Measurements from ENCODE around the gene GNA14.
"Not testable (repeated sequence)": the region's sequence is repeated elsewhere in the genome, so short reads cannot be mapped to it uniquely, and the experiment has no call there.

The GNA14 gene

GRCh38 chr9:77587042-77587441 lies 61.1 kb downstream of the GNA14 start:
- no peak for DNase-seq

GRCh38 chr9:77586591-77586990 lies 61.5 kb downstream of the GNA14 start:
- DNase-seq, result no peak

DNA sequence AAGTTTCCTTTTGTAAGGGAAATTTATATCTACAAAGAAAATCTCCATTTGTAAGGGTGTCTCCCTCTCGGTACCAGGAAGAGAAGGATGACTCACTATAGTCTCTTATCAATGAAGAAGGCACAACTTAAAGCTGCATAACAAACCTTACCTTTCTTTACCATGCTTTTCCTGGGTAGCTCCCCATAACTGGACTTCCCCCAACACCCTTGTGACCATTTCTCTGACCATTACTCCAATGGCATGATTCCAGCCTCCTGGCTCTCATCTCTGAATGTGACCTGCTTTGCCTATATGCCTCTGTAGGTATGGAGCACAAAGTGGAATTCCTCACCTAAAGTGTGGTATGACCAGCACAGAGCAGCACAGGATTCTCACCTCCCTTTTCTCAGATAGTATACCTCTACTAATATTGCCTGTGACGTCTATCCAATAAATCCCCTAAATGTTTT lies 62.8 kb downstream of the GNA14 start:
- no peak for DNase-seq

GRCh38 chr9:77584927-77585326 lies 63.2 kb downstream of the GNA14 start:
- DNase-seq, result not testable (repeated sequence)

- no peak for DNase-seq
Observed at GRCh38 chr9:77582961-77583576, 65.1 kb downstream of the GNA14 start.

GRCh38 chr9:77582525-77582924 lies 65.6 kb downstream of the GNA14 start:
- DNase-seq, result no peak

DNA sequence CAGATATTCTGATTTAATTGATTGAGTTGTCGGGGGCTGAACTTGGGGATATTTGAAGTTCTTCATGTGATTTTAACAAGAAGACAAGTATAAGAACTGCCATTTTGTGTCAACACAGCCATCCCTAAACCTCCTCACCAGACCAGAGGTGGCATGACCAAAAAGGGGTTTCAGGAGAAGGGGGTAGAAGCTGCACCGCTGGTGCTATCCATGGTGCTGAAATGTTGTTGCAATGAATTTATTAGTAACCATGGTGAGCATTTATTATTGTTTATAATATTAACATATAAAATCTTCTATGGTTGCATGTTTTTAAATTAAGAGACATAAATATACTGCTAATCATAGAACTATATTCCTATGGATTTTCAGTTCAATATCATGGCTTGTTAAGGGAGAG lies 72.3 kb downstream of the GNA14 start:
- no peak for DNase-seq

- DNase-seq, result peak in 1 of 2 experiments; percentile 37
Observed at GRCh38 chr9:77569335-77569734, 78.8 kb downstream of the GNA14 start.

DNA sequence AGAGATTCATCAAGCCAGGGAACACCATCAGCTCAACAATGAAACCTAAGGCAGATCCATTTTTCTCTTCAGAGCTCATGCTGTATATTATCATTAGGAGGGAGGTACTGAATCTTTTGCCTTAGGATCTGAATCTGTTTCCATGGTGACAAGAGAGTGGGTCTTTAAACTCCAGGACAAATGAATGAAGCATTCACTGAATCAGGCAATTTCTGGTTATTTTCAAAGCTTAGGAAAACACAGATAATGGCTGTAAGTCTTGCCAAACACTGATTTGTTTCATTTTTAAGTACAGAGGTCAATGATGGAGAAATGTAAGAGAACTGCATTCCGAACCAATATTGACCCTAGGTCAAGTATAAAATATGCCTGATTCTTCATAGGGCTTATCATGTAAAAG lies 84.9 kb downstream of the GNA14 start:
- no peak for DNase-seq

GRCh38 chr9:77562019-77562748 lies 85.9 kb downstream of the GNA14 start:
- DNase-seq, result no peak

- no peak for DNase-seq
Observed at GRCh38 chr9:77561331-77562018, 86.6 kb downstream of the GNA14 start.

GRCh38 chr9:77556396-77556795 lies 91.7 kb downstream of the GNA14 start:
- DNase-seq, result no peak

- no peak for DNase-seq
Observed at GRCh38 chr9:77554586-77555105, 93.5 kb downstream of the GNA14 start.

- no peak for DNase-seq
Observed at GRCh38 chr9:77547106-77547730, 100.9 kb downstream of the GNA14 start.

- no peak for DNase-seq
Observed at GRCh38 chr9:77546376-77546950, 101.7 kb downstream of the GNA14 start.

DNA sequence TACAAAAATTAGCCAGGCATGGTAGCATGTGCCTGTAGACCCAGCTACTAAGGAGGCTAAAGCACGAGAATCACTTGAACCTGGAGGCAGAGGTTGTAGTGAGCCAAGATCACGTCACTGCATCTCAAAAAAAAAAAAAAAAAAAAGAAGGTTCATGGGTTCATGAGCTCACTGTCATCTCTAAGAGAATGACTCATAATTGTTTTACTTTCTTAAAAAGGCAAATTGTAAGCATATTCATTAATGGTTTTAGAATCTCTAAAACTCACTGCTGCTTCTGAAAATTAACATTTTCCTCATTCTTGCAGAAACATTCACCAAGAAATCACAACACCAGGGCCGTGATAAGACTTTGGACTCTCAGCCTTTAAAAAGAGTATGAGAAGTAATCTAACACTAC lies 103.6 kb downstream of the GNA14 start:
- no peak for DNase-seq

DNA sequence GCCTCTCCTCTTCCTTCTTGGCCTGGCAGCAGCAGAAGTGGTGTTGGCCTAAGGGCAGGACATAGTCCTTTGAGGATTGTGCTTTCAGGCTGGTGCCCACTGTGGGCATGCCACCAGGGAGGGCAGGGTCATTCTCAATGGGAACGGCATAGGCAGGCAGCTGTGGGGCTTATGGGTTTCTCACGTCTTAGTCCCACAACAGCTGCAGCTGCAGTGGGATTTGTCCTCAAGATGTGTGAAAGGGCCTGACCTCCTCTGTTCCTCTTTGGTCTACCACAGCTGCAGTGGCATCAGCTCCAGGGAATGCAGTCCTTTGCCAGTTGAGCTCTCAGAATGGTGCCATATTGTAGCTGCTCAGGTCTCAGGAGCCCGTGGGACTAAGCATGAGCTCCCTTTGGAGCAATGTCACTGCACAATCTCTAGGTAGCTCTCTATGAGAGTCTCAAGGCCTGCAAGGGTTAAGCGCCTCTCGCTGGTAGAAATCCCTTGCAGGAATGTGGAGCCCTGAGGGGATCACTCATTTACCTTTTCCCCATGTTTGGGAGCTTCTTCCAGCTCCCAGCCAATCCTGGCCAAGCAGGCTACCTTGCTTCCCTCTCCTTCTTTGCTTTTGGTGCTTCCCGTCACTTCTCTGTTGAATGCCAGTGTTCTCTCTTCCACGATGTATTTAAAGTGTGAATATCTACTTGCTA lies 104.8 kb downstream of the GNA14 start:
- DNase-seq, result no peak

- no peak for DNase-seq
Observed at GRCh38 chr9:77541600-77541999, 106.5 kb downstream of the GNA14 start.

- DNase-seq, result no peak
Observed at GRCh38 chr9:77541055-77541454, 107.1 kb downstream of the GNA14 start.

DNA sequence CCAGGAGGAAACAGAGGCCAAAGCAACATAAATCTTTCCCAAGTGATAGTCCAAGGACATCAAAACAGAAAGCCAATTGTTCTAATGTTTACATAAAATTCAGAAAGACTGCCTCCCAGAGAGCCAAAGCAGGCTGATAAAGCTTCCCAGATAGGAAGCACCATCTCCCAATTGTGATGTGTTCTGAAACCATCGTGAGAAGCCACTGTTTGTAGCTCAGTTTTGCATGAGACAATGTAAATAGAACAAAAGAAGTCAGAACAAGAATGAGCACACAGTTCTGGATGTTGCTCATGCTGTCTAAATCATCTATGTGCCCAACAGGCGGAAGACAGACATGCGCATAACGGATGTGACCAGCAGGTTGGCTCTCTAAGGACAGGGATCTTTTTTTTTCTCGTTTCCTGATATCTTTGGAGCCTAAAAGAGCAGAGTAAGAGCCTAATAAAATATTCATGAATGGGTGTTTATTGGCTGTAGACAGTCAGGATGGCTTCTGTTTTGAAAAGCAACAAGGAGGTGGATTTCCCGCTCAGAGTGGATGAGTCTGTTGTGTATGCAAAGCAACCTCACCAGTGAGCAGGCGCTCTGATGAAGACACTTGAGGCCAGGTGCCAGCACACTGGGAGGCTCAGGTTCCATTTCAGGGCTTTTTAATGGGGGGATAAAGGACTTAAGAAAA lies 113.6 kb downstream of the GNA14 start:
- peak in 1 of 2 experiments; percentile 22 for DNase-seq

GRCh38 chr9:77533671-77534070 lies 114.5 kb downstream of the GNA14 start:
- DNase-seq, result no peak

DNA sequence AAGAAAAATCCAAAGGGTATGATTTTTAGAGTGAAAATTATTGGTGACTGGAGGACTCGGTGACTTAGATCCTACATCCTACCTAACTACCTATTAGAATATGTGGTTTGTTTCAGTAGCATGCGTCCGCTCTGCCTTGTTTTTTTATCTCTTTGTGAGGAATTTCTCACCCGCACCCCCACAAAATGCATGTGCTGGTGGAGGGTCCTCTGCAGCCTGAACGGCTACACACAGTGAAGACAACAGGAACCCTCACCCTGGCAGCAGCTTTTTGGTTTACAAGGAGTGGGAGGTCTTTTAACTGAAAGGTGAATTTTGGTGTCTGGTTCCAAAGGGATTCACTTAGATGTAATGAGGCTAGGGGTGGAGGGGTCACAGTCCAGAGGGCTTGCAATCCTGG lies 115.5 kb downstream of the GNA14 start:
- no peak for DNase-seq
